LNCAP (cell line): ENCODE results near the gene KIAA0753.

Source experiments
- TF ChIP-seq, protein P1 (sequence below): fragments of 450-650 bp; IDR thresholded peaks from 2 replicates; pipeline ENCODE4 v1.5.1; 2017; ENCODE audit warnings: mild to moderate bottlenecking

KIAA0753 gene

DNA sequence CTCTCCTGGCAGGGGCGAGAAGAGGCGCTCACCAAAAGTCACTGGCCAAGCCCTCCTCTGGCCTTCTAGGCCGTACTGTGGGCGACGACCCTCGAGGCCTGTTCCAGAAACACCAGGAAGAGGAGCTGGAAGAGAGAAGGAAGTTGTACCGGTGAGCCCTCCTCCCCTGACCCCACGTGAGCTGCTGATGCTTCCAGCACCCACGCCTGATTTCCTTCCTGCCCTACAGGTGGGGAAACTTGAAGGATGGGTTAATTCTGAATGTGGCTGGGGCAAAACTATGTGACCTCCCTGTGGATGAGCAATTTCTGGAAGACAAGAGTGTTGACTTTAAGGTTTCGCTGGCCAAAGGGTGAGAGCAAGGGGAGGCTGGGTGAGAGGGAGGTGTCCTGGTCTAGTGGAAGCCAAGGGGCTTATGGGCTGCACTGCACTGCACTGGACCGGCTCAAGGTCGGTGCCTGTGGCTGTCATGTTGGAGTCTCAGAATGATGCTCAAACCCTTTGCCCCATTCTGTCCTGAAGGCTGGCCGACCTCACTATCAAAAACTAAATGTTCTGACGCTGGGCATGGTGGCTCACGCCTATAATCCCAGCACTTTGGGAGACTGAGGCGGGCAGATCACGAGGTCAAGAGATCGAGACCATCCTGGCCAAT is 17.2 kb upstream of the KIAA0753 start:
- TF ChIP-seq, protein P1, sequence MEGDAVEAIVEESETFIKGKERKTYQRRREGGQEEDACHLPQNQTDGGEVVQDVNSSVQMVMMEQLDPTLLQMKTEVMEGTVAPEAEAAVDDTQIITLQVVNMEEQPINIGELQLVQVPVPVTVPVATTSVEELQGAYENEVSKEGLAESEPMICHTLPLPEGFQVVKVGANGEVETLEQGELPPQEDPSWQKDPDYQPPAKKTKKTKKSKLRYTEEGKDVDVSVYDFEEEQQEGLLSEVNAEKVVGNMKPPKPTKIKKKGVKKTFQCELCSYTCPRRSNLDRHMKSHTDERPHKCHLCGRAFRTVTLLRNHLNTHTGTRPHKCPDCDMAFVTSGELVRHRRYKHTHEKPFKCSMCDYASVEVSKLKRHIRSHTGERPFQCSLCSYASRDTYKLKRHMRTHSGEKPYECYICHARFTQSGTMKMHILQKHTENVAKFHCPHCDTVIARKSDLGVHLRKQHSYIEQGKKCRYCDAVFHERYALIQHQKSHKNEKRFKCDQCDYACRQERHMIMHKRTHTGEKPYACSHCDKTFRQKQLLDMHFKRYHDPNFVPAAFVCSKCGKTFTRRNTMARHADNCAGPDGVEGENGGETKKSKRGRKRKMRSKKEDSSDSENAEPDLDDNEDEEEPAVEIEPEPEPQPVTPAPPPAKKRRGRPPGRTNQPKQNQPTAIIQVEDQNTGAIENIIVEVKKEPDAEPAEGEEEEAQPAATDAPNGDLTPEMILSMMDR = no peak

DNA sequence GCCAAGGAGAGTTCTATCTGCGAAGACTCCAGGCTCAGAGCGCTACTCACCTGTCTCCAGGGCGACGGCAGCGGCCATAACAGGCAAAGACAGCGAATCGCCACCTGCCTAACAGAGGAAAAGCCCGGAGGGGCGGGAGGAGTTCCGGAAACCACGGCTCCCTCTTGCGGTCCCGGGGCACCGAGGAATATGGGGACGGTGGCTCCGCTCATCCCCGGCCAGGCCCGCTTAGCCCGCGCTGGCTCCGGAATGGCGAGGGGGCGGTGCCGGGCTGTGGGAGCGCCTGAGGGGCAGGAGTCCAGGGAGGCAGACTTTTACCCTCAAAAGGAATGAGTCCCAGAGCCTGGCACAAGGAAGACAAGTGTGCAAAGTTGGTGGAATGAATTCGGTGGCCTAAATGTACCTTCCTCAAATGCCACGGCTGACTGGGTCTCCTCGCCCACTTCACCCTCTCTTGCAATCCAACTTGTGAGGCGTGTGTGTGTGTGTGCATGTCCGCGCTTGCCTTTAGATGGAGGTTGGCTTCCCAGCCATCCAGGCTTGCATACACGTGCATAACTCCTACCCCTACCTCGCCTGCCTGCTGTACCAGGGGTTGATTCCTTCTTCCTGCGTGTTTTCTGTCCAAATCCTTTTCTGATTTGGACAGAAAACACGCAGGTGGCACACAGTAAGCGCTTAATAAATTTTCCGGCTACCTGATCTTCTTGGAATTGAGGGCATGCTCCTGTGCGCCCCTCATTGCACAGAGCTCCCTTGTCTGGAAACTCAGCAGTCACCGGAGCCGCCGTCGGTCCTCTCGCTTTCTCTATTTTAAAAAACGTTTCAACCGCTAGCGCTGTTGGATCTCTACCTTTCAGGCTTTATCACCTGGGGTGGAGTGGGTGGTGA is 14.6 kb upstream of the KIAA0753 start:
- TF ChIP-seq, protein P1 = no peak

DNA sequence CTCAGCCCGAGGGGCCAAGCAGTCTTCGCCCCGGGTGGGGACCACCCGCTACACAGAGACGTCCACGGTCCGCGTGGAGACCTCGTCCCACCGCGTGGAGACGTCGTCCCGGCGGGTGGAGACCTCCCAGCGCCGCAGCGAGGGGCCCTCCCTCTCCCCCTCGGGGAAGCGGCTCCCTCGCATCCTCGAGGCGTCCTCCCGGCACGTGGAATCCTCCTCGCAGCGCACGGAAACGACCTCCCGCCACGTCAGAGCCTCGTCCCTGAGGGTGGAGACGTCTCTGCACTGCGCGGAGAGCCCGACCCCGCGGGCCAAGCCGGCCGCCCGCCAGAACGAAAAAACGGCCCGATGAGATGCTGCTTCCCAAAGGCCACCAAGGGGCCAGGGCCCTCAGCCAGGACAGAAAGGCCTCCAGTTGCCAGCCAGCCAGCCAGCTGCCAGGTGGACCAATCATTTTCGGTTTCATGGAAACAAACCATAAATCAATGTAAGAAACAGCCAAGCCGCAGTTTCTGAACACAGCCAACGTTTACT is 11.5 kb upstream of the KIAA0753 start:
- TF ChIP-seq, protein P1 = no peak

DNA sequence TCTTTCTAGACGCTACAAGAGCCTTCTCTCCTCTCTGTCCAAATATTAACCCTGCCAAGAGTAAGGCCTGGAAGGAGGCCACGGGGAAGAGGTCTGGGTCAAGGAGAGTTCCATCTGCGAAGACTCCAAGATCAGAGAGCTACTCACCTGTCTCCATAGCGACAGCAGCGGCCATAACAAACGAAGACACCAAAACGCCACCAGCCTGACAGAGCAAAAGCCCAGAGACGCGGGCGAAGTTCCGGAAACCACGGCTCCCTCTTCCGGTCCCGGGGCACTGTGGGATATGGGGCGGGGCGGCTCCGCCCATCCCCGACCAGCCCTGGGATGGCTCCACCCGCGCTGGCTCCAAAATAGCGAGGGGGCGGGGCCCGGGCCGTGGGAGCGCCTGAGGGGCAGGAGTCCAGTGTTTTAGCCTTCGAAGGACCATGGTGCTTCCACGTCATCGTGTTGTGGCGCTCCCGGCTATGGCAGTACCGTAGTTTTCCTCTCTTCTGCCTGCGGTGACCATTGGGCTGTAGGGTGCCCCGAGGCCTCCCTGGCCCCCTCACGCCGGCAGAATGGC is 10.9 kb upstream of the KIAA0753 start, which contains the start of the genes C17orf100 and MED31:
Gene C17orf100, plus strand, starts transcription at position 409 of the 565 bp plus-strand sequence. Its CDS starts 152 bp downstream, at position 561.
Gene MED31, minus strand, starts transcription at position 252 of the 565 bp plus-strand sequence. Its CDS starts 77 bp downstream, at position 175.
- TF ChIP-seq, protein P1 = no peak

DNA sequence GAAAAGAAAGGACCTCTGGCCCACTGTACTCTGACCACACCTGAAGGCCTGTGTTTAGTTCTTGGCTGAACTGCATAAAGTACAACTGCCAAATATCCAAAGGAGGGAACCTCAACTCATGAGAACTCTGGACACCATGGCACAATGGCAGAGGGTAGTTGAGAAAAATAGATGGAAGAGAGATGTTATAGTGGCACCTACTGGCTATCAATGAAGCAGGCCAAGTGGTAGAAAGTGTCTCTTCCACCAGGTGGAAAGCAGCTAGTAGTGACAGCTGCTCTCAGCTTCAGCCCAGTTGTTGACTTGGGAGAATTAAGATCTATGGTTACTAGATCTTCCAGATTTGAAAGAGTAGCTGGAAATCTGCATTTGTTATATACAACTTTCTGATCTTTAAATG is 7.7 kb upstream of the KIAA0753 start:
- TF ChIP-seq, protein P1 = peak; percentile 34; the same call in 1 of the 2 replicates

DNA sequence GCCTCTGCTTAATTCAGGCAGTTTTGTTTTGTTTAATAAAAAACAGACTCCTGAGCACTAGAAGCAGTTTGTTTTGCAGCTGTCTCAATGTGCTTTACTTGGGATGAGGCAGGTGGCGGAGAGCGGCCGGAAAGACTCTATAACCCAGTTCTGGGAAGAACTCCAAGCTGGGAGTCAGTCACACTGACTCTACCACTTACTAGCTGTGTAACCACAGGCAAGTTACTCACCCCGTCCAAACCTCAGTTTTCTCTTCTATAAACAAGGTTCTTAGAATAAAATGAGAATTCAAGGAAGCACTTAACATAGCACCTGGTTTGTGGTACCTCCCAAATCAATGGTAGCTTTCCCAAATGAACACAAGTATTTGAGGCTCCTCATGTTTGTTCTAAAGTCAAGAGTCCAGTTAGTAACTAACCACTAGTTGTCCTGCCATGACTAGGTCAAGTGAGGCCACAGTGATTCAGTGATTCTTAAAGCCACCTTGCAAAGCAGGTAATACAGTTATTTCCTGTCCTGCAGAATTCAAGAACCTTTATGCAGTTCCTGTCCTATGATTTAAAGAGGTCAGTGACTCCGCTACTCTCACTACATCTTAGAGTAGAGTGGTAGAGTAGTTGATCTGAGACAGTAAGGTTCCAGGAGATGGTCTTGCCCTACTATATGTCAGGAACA is 3.1 kb upstream of the KIAA0753 start:
- TF ChIP-seq, protein P1 = no peak

DNA sequence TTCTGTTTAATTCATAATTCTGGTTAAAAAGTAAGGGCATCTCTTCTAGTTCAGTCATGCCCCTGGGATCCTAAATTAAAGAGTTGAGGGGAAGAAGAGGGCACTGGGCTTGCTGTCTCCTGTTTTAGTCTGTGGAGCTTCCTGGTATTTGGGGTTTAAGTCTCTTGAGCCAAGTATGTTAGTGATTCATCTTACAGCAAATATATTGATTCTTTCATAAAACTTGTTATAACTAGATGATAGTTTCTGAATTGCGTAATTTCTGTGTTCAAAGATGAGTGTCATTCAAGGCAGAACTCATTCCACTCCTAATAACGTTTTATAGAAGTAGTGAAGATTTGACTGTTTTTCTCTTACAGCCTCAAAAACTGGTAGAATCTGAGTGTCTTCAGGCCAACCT is 2.1 kb upstream of the KIAA0753 start:
- TF ChIP-seq, protein P1 = no peak
